Measurements from ENCODE around the gene RPS15. TPM values are rescaled to one million over a fixed set of nuclear protein-coding genes. Genes with fewer than 3 reads are reported as not detected.

The RPS15 gene
- total and polyA plus RNA-seq, 4 donors: 574 to 2,993 (median 1,933) TPM

- Histone ChIP-seq H3K4me3 (no peak overlapping the region), H3K9me3 (ENCODE audit: control insufficient read depth in 4 of 4, insufficient read depth in 3 of 4, low read length in 3 of 4) (no peaks in the 10 kb centered on the region), H3K27ac (ENCODE audit: low read depth in 1 of 2, low read length in 1 of 2) (no peak overlapping the region), H3K9ac (ENCODE audit: insufficient read depth in 1 of 2, low read length in 2 of 2) (no peak overlapping the region), H3K36me3 (ENCODE audit: control insufficient read depth in 4 of 4, insufficient read depth in 4 of 4, low read length in 4 of 4) (peaks cover 0 to 23% (median 3%) of the 10 kb centered on the region in 4 donors), H3K27me3 (ENCODE audit: control insufficient read depth in 3 of 3, insufficient read depth in 3 of 3, low read length in 2 of 3) (peaks cover 0 to 5% (median 0%) of the 10 kb centered on the region in 3 donors), H3K4me1 (ENCODE audit: control insufficient read depth in 5 of 5, insufficient read depth in 5 of 5, low read length in 5 of 5) (peaks cover 0 to 12% (median 0%) of the 10 kb centered on the region in 5 donors)
- DNase-seq: no peak
- WGBS, 2 donors: 91 to 93% methylated on average over 9 of the region's 9 CpGs
- TF ChIP-seq, protein P1, sequence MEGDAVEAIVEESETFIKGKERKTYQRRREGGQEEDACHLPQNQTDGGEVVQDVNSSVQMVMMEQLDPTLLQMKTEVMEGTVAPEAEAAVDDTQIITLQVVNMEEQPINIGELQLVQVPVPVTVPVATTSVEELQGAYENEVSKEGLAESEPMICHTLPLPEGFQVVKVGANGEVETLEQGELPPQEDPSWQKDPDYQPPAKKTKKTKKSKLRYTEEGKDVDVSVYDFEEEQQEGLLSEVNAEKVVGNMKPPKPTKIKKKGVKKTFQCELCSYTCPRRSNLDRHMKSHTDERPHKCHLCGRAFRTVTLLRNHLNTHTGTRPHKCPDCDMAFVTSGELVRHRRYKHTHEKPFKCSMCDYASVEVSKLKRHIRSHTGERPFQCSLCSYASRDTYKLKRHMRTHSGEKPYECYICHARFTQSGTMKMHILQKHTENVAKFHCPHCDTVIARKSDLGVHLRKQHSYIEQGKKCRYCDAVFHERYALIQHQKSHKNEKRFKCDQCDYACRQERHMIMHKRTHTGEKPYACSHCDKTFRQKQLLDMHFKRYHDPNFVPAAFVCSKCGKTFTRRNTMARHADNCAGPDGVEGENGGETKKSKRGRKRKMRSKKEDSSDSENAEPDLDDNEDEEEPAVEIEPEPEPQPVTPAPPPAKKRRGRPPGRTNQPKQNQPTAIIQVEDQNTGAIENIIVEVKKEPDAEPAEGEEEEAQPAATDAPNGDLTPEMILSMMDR (IDR thresholded peaks at IDR 0.05; ENCODE audit: control extremely low read depth, extremely low read depth): no peak
- ATAC-seq (ENCODE audit: insufficient read depth, low FRiP score): no peak
These were observed 40.4 kb upstream of the RPS15 start for GRCh38 chr19:1397838-1398237.

DNA sequence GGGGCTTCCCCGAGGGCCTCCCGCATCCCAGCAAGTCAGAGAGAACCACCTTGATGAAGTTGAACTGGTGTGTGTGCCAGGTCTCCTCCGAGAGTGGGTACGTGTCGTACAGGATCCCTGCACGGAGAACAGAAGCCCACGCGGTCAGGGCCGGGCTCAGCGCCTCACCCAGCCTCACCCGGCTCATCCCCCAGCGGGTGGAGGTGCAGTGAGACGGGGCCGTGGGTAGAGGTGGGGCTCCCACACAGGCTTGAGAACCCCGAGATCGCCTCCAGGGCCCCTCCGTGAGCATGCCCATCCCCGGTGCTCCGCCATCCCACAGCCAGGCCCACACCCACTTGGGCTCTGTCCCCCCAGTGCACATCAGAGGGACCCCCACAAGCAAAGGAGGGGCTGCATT, 39.1 kb upstream of the RPS15 start:
- Histone ChIP-seq H3K27ac (ENCODE audit: low read depth in 1 of 2, low read length in 1 of 2) (no peak overlapping the region), H3K36me3 (ENCODE audit: control insufficient read depth in 4 of 4, insufficient read depth in 4 of 4, low read length in 4 of 4) (peaks cover 0 to 10% (median 0%) of the 10 kb centered on the region in 4 donors), H3K9me3 (ENCODE audit: control insufficient read depth in 4 of 4, insufficient read depth in 3 of 4, low read length in 3 of 4) (no peaks in the 10 kb centered on the region), H3K4me3 (no peak overlapping the region), H3K9ac (ENCODE audit: insufficient read depth in 1 of 2, low read length in 2 of 2) (no peak overlapping the region), H3K4me1 (ENCODE audit: control insufficient read depth in 5 of 5, insufficient read depth in 5 of 5, low read length in 5 of 5) (peaks cover 0 to 12% (median 0%) of the 10 kb centered on the region in 5 donors), H3K27me3 (ENCODE audit: control insufficient read depth in 3 of 3, insufficient read depth in 3 of 3, low read length in 2 of 3) (peaks cover 0 to 5% (median 0%) of the 10 kb centered on the region in 3 donors)
- TF ChIP-seq, protein P1 (IDR thresholded peaks at IDR 0.05; ENCODE audit: control extremely low read depth, extremely low read depth): no peak
- ATAC-seq (ENCODE audit: insufficient read depth, low FRiP score): no peak
- WGBS, 2 donors: 90 to 94% methylated on average over 19 of the region's 19 CpGs
- DNase-seq: no peak

DNA sequence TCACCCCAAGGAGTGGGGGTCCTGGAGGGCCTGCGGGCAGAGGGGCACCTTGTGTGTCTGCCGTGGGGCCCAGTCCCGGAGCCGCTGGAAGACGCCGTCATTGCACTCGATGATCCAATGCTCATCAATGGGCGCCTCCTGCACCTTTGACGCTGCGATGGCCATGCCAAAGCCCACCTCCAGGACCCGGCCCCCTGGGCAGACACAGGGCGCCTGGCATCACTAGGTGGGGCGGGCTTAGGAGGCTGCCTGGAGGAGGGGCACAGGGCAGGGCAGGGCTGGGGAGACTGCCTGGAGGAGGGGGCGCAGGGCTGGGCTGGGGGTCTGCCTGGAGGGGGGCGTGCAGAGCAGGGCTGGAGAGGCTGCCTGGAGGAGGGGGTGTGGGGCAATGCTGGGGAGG, 38.5 kb upstream of the RPS15 start:
- no peak for ATAC-seq (ENCODE audit: insufficient read depth, low FRiP score)
- Histone ChIP-seq H3K9ac (ENCODE audit: insufficient read depth in 1 of 2, low read length in 2 of 2) (no peak overlapping the region), H3K27ac (ENCODE audit: low read depth in 1 of 2, low read length in 1 of 2) (no peak overlapping the region), H3K4me1 (ENCODE audit: control insufficient read depth in 5 of 5, insufficient read depth in 5 of 5, low read length in 5 of 5) (peaks cover 0 to 12% (median 0%) of the 10 kb centered on the region in 5 donors), H3K4me3 (no peak overlapping the region), H3K36me3 (ENCODE audit: control insufficient read depth in 4 of 4, insufficient read depth in 4 of 4, low read length in 4 of 4) (peaks cover 0 to 7% (median 0%) of the 10 kb centered on the region in 4 donors), H3K9me3 (ENCODE audit: control insufficient read depth in 4 of 4, insufficient read depth in 3 of 4, low read length in 3 of 4) (no peaks in the 10 kb centered on the region), H3K27me3 (ENCODE audit: control insufficient read depth in 3 of 3, insufficient read depth in 3 of 3, low read length in 2 of 3) (peaks cover 0 to 5% (median 0%) of the 10 kb centered on the region in 3 donors)
- TF ChIP-seq, protein P1 (IDR thresholded peaks at IDR 0.05; ENCODE audit: control extremely low read depth, extremely low read depth): no peak
- DNase-seq: no peak
- 94 to 97% methylated on average over 15 of the region's 15 CpGs for WGBS, 2 donors

All from lung (tissue), 12 donors.